RWPE1 (cell line): Measurements from ENCODE around the gene S100A2.

Experiments used
- CTCF ChIA-PET: fragments of 350-600 bp; sonication (Branson Sonifier 250); formaldehyde crosslinking; extraction: SDS; loops from one replicate; lab custom pipeline; 2021; lab: Yijun Ruan, JAX
- POLR2A ChIA-PET: fragments of 400-600 bp; formaldehyde crosslinking; extraction: SDS; loops from one replicate; lab custom pipeline; 2020; ENCODE audit warnings: antibody characterized with exemption; ENCODE audit not compliant: low non-redundant PET; lab: Yijun Ruan, JAX
- DNase-seq: peaks from one replicate; pipeline ENCODE4 v3.0.0; 2012; ENCODE audit warnings: low spot score
- H3K27ac ChIP-seq: fragments of 450-650 bp; 2 replicates; pipeline ENCODE4 v1.5.1; 2017
- CTCF ChIP-seq: fragments of 450-650 bp; conservative IDR thresholded peaks from 2 replicates; pipeline ENCODE4 v1.5.1; 2017; ENCODE audit warnings: low read depth, mild to moderate bottlenecking

S100A2 gene

GRCh38 chr1:153570874-153571273, 5.2 kb upstream of the S100A2 start:
- DNase-seq, result no peak
- CTCF ChIA-PET, result interaction anchor here (0.6 to 2.4 kb wide), 2 partner anchors 60 to 64 kb away, joined by 3 to 18 read pairs; no protein-coding TSS in a partner anchor
- 0 out of 2 replicates have a peak overlapping the region, but pooled peaks have one; percentile 5 for H3K27ac ChIP-seq
- POLR2A ChIA-PET, result no interaction called here
- TF ChIP-seq CTCF, result no peak

GRCh38 chr1:153569465-153569864, 3.8 kb upstream of the S100A2 start:
- TF ChIP-seq CTCF, result no peak
- ChIA-PET POLR2A (no interaction called here), CTCF (interaction anchor here (0.8 to 3.2 kb wide), 5 partner anchors 36 to 59 kb away, joined by 3 to 32 read pairs (median 9); partner anchors contain the start of gene S100A6)
- H3K27ac ChIP-seq, result peak overlapping the region; percentile 100; the same call in 1 of the 2 replicates
- DNase-seq, result no peak

GRCh38 chr1:153568367-153569099, 2.9 kb upstream of the S100A2 start:
- POLR2A ChIA-PET, result interaction anchor here (0.6 to 1.8 kb wide), 5 partner anchors 33 to 70 kb away, joined by 3 to 8 read pairs (median 4); partner anchors contain the start of genes S100A16 and S100A6
- CTCF ChIA-PET, result interaction anchor here (0.5 to 3.2 kb wide), 17 partner anchors 15 to 682 kb away, joined by 3 to 32 read pairs (median 4); partner anchors contain the start of genes S100A1, S100A4 and S100A6
- DNase-seq, result peak; percentile 90
- peak; percentile 96 for TF ChIP-seq CTCF
- H3K27ac ChIP-seq, result peak overlapping the region; percentile 100

GRCh38 chr1:153567621-153568366, 2.1 kb upstream of the S100A2 start:
- DNase-seq, result peak; percentile 88
- ChIA-PET POLR2A (interaction anchor here (0.6 to 1.8 kb wide), 5 partner anchors 33 to 69 kb away, joined by 3 to 8 read pairs (median 4); partner anchors contain the start of genes S100A16 and S100A6), CTCF (interaction anchor here (0.5 to 3.2 kb wide), 16 partner anchors 14 to 681 kb away, joined by 3 to 32 read pairs (median 4); partner anchors contain the start of genes S100A1, S100A4 and S100A6)
- TF ChIP-seq CTCF, result no peak
- peak overlapping the region; percentile 100 for H3K27ac ChIP-seq

- no peak for TF ChIP-seq CTCF
- peak overlapping the region; percentile 100 for H3K27ac ChIP-seq
- POLR2A ChIA-PET, result interaction anchor here (0.6 to 1.7 kb wide), 6 partner anchors 30 to 51 kb away, joined by 3 to 11 read pairs (median 4); partner anchors contain the start of genes S100A16 and S100A6
- DNase-seq, result peak; percentile 99
- CTCF ChIA-PET, result interaction anchor here (0.6 to 1.0 kb wide), 2 partner anchors 11 to 56 kb away, joined by 3 to 4 read pairs; no protein-coding TSS in a partner anchor
These were observed 1.0 kb upstream of the S100A2 start for GRCh38 chr1:153566414-153567371.
